ENCODE results near the gene PTGER2. TPM values are rescaled to one million over a fixed set of nuclear protein-coding genes. Genes with fewer than 3 reads are reported as not detected.
A peak's percentile ranks its signal among the peaks of the same experiment; 100 is the strongest.

PTGER2 gene
- total RNA-seq, 4 donors from 2014 or later = 0.56 to 5.0 (median 1.5) TPM

DNA sequence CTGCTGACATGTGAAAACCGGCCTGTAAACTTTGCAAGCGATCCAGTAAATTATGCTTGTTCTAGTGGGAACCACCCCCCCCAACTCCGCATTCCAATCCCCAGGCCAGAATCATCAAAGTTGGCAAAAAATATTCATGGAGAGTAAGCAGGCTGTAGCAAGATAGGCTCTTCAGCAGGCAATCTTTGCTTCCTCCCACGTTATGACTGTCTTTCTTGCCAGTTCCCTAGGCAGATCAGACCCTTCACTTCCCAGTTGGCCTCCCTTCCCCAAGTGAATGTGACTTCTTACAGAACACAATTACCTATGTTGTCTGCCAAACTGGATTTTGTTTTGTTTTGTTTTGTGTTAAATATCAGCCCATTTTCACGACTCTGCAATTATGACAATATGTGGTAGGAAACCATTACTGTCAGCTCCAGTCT lies 1.2 kb upstream of the PTGER2 start:
- no peak overlapping the region for H3K4me3 ChIP-seq (replicated peaks in 1 of 3)
- 65 to 67% methylated on average over 5 of the region's 5 CpGs for WGBS, 2 donors
- DNase-seq = no peak
- no peak overlapping the region for H3K27ac ChIP-seq
- no peaks in the 10 kb centered on the region for H3K36me3 ChIP-seq
- TF ChIP-seq, protein P1, sequence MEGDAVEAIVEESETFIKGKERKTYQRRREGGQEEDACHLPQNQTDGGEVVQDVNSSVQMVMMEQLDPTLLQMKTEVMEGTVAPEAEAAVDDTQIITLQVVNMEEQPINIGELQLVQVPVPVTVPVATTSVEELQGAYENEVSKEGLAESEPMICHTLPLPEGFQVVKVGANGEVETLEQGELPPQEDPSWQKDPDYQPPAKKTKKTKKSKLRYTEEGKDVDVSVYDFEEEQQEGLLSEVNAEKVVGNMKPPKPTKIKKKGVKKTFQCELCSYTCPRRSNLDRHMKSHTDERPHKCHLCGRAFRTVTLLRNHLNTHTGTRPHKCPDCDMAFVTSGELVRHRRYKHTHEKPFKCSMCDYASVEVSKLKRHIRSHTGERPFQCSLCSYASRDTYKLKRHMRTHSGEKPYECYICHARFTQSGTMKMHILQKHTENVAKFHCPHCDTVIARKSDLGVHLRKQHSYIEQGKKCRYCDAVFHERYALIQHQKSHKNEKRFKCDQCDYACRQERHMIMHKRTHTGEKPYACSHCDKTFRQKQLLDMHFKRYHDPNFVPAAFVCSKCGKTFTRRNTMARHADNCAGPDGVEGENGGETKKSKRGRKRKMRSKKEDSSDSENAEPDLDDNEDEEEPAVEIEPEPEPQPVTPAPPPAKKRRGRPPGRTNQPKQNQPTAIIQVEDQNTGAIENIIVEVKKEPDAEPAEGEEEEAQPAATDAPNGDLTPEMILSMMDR (IDR thresholded peaks at IDR 0.05) = no peak
- TF ChIP-seq POLR2A (IDR thresholded peaks at IDR 0.05) = no peak
- peaks cover 12% of the 10 kb centered on the region for H3K27me3 ChIP-seq
- peaks cover 9 to 25% of the 10 kb centered on the region in 2 donors for H3K4me1 ChIP-seq
- H3K9me3 ChIP-seq = no peaks in the 10 kb centered on the region
- intact Hi-C loops (cut with DNase I) = no loop called here

DNA sequence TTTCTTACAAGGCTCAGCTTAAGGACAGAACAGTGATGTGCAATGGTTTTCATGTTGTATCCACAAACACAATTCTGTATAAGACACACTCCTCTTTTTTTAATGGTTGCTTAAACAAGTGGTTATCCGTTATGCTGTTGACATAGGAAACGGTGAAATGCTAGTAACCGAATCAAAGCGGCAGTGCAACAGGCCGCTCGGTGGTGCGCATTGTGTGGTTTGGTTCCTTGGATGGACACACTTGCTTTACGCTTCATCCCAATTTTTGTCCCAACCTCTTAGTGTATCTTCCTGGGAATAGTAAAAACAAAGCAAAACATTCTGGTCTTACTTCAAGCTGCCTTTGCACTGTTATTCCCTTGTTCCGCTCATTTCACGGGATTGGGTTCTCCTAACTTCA lies 650 bp upstream of the PTGER2 start:
- no peak for DNase-seq
- Histone ChIP-seq H3K9me3 (no peaks in the 10 kb centered on the region), H3K27me3 (peaks cover 12% of the 10 kb centered on the region), H3K27ac (peak overlapping the region in 1 of 3 donors; percentile 30), H3K4me3 (replicated peaks in 1 of 3) (peak overlapping the region in 1 of 3 donors; percentile 34), H3K36me3 (no peaks in the 10 kb centered on the region), H3K4me1 (peaks cover 9 to 25% of the 10 kb centered on the region in 2 donors)
- 17 to 22% methylated on average over 10 of the region's 10 CpGs for WGBS, 2 donors
- intact Hi-C loops (cut with DNase I) = no loop called here
- TF ChIP-seq POLR2A (IDR thresholded peaks at IDR 0.05) = no peak
- TF ChIP-seq, protein P1 (IDR thresholded peaks at IDR 0.05) = no peak

DNA sequence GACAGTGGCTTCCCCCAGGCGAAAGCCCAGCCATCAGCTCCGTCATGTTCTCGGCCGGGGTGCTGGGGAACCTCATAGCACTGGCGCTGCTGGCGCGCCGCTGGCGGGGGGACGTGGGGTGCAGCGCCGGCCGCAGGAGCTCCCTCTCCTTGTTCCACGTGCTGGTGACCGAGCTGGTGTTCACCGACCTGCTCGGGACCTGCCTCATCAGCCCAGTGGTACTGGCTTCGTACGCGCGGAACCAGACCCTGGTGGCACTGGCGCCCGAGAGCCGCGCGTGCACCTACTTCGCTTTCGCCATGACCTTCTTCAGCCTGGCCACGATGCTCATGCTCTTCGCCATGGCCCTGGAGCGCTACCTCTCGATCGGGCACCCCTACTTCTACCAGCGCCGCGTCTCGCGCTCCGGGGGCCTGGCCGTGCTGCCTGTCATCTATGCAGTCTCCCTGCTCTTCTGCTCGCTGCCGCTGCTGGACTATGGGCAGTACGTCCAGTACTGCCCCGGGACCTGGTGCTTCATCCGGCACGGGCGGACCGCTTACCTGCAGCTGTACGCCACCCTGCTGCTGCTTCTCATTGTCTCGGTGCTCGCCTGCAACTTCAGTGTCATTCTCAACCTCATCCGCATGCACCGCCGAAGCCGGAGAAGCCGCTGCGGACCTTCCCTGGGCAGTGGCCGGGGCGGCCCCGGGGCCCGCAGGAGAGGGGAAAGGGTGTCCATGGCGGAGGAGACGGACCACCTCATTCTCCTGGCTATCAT lies 663 bp downstream of the PTGER2 start:
- 2 to 3% methylated on average over 21 to 24 of the region's 63 CpGs for WGBS, 2 donors
- peaks cover 9 to 25% of the 10 kb centered on the region in 2 donors for H3K4me1 ChIP-seq
- no peaks in the 10 kb centered on the region for H3K9me3 ChIP-seq
- DNase-seq = peak; percentile 7 to 9
- intact Hi-C loops (cut with DNase I) = no loop called here
- H3K27ac ChIP-seq = peak overlapping the region in 2 of 3 donors; percentile 23 to 30
- peaks cover 12% of the 10 kb centered on the region for H3K27me3 ChIP-seq
- TF ChIP-seq, protein P1 (IDR thresholded peaks at IDR 0.05) = no peak
- TF ChIP-seq POLR2A (IDR thresholded peaks at IDR 0.05) = no peak
- H3K36me3 ChIP-seq = no peaks in the 10 kb centered on the region
- H3K4me3 ChIP-seq (replicated peaks in 1 of 3) = peak overlapping the region; percentile 19 to 34 (median 26)

DNA sequence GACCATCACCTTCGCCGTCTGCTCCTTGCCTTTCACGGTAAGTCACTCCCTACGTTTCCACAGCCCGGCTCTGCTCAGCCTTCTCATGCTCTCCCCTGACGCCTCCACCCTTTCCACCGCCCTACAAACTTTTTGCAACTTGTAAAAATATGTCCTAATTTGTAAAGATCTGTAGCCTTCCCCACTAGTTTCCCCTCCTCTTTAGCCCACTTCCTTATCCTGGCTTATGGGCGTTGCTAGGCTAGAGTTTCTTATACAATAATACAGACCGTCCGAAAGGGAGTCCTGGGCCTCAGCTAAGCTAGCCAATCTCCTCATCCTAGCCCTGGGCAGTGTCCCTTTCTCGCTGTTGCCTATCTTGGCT lies 1.2 kb downstream of the PTGER2 start:
- 33 to 38% methylated on average over 11 of the region's 11 CpGs for WGBS, 2 donors
- Histone ChIP-seq H3K4me3 (replicated peaks in 1 of 3) (peak overlapping the region in 1 of 3 donors; percentile 34), H3K4me1 (peaks cover 9 to 25% of the 10 kb centered on the region in 2 donors), H3K27me3 (peaks cover 12% of the 10 kb centered on the region), H3K36me3 (no peaks in the 10 kb centered on the region), H3K9me3 (no peaks in the 10 kb centered on the region), H3K27ac (peak overlapping the region in 1 of 3 donors; percentile 23)
- intact Hi-C loops (cut with DNase I) = no loop called here
- DNase-seq = no peak
- TF ChIP-seq, protein P1 (IDR thresholded peaks at IDR 0.05) = no peak
- TF ChIP-seq POLR2A (IDR thresholded peaks at IDR 0.05) = no peak

DNA sequence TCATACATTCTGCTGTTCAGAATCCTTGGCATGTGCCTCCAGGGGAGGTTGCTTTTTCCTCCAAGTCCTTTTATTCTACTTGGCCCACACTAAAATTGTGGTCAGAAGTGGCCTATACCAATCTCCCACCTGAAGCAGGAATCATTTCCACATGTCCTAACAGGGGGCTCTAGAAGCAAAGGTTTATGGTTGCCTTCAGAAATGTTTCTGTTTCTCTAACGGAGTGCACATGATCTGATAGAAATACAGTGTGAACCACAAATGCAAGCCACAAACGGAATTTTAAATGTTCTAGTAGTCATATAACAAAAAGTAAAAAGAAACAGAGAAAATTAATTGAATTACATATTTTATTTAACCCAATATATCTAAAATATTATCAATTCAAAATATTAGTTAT lies 4.0 kb downstream of the PTGER2 start:
- DNase-seq = no peak
- intact Hi-C loops (cut with DNase I) = no loop called here
- TF ChIP-seq, protein P1 (IDR thresholded peaks at IDR 0.05) = no peak
- TF ChIP-seq POLR2A (IDR thresholded peaks at IDR 0.05) = no peak
- Histone ChIP-seq H3K4me1 (peaks cover 9 to 21% of the 10 kb centered on the region in 2 donors), H3K4me3 (replicated peaks in 1 of 3) (no peak overlapping the region), H3K27ac (no peak overlapping the region), H3K36me3 (no peaks in the 10 kb centered on the region), H3K27me3 (peaks cover 7% of the 10 kb centered on the region), H3K9me3 (no peaks in the 10 kb centered on the region)
- 83 to 84% methylated on average over 2 of the region's 2 CpGs for WGBS, 2 donors
